PFSK-1 (cell line): ENCODE measurements around the gene ATP5F1D.

ENCODE experiments used
- FOXP2 ChIP-seq: optimal IDR thresholded peaks from 2 replicates; pipeline ENCODE3; 2011; ENCODE audit warnings: borderline replicate concordance, control low read depth, inconsistent platforms; ENCODE audit not compliant: insufficient read depth; ENCODE audit errors: extremely low read length, extremely low read depth
- POLR2AphosphoS5 ChIP-seq: IDR thresholded peaks from 2 replicates; pipeline ENCODE4 v1.6.1; 2012; ENCODE audit warnings: low read depth, mild to moderate bottlenecking, control low read depth, low read length, moderate library complexity
- REST ChIP-seq, 2 experiments: IDR thresholded peaks; 2 replicates each; pipeline versions ENCODE4 v1.6.1 to v1.8.0; 2011 to 2012; ENCODE audit warnings: low read depth in 2 of 2, low read length in 2 of 2, control low read depth in 1 of 2, inconsistent platforms in 1 of 2, mild to moderate bottlenecking in 1 of 2, moderate library complexity in 1 of 2; ENCODE audit not compliant: insufficient read depth in 1 of 2
- SIN3A ChIP-seq: IDR thresholded peaks from 2 replicates; pipeline ENCODE4 v1.6.1; 2012; ENCODE audit warnings: mild to moderate bottlenecking, low read length, moderate library complexity, borderline replicate concordance; ENCODE audit not compliant: insufficient read depth
- TAF1 ChIP-seq: IDR thresholded peaks from 2 replicates; pipeline ENCODE4 v1.6.1; 2012; ENCODE audit warnings: low read length, control low read depth, borderline replicate concordance; ENCODE audit not compliant: insufficient read depth

GRCh38 chr19:1213391-1214286 is 27.9 kb upstream of the ATP5F1D start:
- no peak for TF ChIP-seq SIN3A
- TF ChIP-seq TAF1: no peak
- no peak for TF ChIP-seq REST (IDR thresholded peaks at IDR 0.05; ENCODE audit: insufficient read depth in 1 of 2, low read depth in 2 of 2, low read length in 2 of 2)
- TF ChIP-seq POLR2AphosphoS5: peak; percentile 45; the same call in 1 of the 2 replicates
- peak; percentile 38 for TF ChIP-seq FOXP2
